AG04449 (cell line): ENCODE results near the gene TCHP.
"Not testable (repeated sequence)": the region's sequence is repeated elsewhere in the genome, so short reads cannot be mapped to it uniquely, and the experiment has no call there.

ENCODE experiments used
- CTCF ChIA-PET: fragments of 350-600 bp; formaldehyde crosslinking; extraction: SDS; loops from one replicate; lab custom pipeline; 2021; ENCODE audit warnings: antibody characterized with exemption; lab: Yijun Ruan, JAX
- POLR2A ChIA-PET: fragments of 400-600, 350-600 bp; formaldehyde crosslinking; extraction: SDS; loops from one replicate; lab custom pipeline; 2020; ENCODE audit warnings: antibody characterized with exemption, inconsistent platforms; lab: Yijun Ruan, JAX
- DNase-seq: peaks from one replicate; pipeline ENCODE4 v3.0.0-alpha.2; 2010; ENCODE audit warnings: low read depth, low spot score
- H3K4me3 ChIP-seq: 2 replicates; pipeline ENCODE4 v1.5.1; 2011; ENCODE audit warnings: low read depth, mild to moderate bottlenecking, control low read depth, low read length
- TF ChIP-seq, protein P1 (sequence below): IDR thresholded peaks from one replicate; pipeline ENCODE4 v1.5.1; 2011; ENCODE audit warnings: mild to moderate bottlenecking, moderate library complexity, low read length, control low read depth, inconsistent platforms; ENCODE audit not compliant: insufficient read depth; ENCODE audit errors: missing control alignments

The TCHP gene

DNA sequence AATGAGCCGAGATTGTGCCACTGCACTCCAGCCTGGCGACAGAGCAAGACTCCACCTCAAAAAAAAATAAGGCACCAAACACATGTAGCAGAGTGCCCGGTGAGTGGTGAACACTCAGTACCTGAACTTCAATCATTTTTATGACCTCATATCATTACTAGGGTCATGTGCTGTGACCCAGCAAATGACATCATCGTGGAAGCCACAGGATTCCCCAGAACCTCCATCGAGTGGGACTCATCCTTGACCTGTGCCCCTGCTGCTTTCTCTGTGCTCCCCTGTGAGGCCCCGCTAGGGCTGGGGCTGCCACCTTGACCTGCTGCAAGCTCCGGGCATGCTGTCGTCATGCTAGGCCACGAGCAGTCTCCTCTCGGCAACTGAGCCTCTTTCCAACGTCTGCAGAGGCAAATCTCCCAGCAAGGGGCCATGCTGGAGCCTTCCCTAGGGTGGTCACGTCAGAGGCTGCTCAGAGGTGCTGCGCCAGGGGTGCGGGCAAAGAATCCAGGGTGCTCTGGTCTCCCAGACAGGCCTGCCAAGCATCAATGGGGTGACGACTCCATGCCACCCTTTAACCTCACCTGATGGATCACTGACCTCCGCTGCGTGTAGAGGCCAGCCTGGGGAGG lies 38.3 kb upstream of the TCHP start:
- POLR2A ChIA-PET = no interaction called here
- TF ChIP-seq, protein P1, sequence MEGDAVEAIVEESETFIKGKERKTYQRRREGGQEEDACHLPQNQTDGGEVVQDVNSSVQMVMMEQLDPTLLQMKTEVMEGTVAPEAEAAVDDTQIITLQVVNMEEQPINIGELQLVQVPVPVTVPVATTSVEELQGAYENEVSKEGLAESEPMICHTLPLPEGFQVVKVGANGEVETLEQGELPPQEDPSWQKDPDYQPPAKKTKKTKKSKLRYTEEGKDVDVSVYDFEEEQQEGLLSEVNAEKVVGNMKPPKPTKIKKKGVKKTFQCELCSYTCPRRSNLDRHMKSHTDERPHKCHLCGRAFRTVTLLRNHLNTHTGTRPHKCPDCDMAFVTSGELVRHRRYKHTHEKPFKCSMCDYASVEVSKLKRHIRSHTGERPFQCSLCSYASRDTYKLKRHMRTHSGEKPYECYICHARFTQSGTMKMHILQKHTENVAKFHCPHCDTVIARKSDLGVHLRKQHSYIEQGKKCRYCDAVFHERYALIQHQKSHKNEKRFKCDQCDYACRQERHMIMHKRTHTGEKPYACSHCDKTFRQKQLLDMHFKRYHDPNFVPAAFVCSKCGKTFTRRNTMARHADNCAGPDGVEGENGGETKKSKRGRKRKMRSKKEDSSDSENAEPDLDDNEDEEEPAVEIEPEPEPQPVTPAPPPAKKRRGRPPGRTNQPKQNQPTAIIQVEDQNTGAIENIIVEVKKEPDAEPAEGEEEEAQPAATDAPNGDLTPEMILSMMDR = no peak
- no peak overlapping the region for H3K4me3 ChIP-seq
- DNase-seq = no peak
- CTCF ChIA-PET = interaction anchor here (0.6 to 7.3 kb wide), 4 partner anchors 7 to 18 kb away, joined by 3 to 76 read pairs (median 32); no protein-coding TSS in a partner anchor

DNA sequence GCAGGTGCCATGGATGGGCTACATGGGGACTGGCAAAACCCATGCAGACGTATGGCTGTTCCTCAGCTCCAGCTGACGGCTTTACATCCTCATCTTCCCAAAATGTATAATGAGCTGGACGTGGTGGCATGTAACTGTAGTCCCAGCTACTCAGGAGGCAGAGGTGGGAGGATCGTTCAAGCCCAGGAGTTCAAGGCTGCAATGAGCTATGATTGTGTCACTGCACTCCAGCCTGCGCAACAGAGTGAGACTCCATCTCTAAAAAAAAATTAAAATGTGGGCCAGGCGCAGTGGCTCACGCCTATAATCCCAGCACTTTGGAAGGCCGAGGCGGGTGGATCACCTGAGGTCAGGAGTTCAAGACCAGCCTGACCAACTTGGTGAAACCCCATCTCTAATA lies 37.6 kb upstream of the TCHP start:
- POLR2A ChIA-PET, DNase-seq, H3K4me3 ChIP-seq: not testable (repeated sequence)
- CTCF ChIA-PET = interaction anchor here (7.3 kb wide), 1 partner anchor 7 kb away, joined by 76 read pairs; no protein-coding TSS in a partner anchor

DNA sequence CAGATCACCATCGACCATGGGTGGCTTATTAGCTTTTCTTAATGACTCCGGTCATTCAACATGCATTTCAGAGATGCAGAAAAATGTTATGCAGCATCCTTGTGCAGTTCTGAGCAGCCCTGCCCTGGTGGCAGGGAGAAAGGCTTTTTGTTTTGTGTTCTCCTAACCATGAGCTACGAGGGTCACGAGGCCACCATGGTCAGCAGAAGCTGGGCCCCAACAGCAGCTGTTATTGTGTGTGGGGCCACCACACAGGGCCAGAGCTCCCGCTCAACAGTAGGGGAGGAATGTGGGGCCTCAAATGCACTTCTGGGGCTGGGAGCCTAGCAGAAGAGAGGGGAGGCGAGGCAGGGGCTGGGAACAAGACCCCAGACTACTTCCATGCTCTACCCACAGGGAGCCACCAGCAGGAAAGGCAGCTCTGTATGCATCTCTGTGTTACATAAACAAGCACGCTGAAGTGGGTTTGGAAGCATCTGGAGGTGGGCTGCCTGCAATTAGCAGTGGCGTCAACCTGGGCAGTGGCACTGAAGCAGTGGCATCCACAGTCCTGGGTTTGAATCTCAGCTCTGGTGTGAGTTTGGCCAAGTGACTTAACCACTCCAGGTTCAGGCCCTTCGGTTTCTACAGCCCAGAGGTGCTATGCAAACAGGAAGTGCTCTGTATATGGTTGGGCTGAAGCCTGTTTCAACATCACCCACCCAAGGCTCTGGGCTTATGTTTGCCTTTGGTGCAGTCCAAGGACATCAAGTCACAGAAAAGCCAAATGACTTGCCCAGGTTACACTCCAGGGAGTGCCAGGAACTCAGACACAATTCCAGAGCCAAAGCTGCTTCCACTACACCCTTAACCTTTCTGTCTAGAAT lies 36.0 kb upstream of the TCHP start:
- TF ChIP-seq, protein P1 = no peak
- CTCF ChIA-PET = interaction anchor here (1.0 to 7.3 kb wide), 7 partner anchors 9 to 63 kb away, joined by 3 to 76 read pairs (median 4); no protein-coding TSS in a partner anchor
- H3K4me3 ChIP-seq = no peak overlapping the region
- POLR2A ChIA-PET = interaction anchor here (1.5 kb wide), 1 partner anchor 24 kb away, joined by 3 read pairs; no protein-coding TSS in a partner anchor
- no peak for DNase-seq

DNA sequence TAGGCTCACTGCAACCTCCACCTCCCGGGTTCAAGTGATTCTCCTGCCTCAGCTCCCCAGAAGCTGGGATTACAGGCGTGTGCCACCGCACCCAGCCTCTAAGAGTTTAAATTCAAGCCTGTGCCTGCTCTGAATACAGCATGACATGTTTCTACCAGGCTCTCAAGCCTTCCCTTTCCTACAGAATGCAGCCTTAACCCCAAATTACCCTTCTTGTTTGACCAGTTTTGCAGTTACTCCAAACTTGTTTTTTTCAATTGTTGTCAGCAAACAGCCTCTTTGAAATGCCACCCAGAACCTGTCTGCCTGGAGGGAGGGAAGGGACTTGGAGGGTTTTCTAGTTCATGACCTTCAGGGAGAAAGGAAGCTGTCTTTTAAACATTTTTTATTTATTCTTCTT lies 35.2 kb upstream of the TCHP start:
- H3K4me3 ChIP-seq = no peak overlapping the region
- ChIA-PET CTCF (interaction anchor here (1.0 to 7.3 kb wide), 5 partner anchors 10 to 62 kb away, joined by 3 to 76 read pairs (median 4); no protein-coding TSS in a partner anchor), POLR2A (no interaction called here)
- TF ChIP-seq, protein P1 = no peak
- DNase-seq = no peak

DNA sequence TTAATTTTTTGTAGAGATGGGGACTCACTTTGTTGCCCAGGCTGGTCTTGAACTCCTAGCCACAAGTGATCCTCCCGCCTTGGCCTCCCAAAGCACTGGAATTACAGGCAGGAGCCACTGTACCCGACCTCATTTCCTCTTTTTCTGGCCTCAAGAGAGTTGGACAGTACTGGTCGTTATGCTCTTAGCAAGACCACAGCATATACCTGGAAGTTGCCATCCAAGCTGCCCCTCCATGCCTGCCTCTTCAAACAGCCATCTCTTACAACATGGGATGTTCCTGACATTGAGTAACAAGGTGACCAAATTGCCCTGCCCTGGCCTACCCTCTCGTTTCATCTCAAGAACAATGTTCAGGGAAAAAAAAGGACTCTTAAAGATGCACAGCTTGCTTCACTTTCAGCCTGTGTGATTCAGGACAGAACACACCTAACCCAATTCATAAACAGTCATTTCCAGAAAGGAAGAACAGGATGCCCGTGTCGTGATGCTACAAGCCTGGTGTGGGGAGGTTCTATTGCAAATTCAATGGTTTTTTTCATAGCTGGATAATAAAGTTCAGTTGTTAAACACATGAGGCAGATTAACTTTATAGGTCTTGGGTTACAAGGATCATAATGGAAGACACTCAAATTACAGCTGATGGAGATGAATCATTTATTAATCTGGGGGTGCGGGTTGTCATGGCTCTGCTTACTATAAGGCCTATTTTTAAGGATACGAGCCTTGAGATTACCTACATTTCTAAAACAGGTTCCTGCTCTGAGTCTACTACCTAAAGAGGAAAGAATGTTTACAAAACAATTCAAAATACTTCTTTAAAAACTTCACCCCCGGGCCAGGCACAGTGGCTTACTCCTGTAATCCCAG lies 31.7 kb upstream of the TCHP start:
- ChIA-PET POLR2A (no interaction called here), CTCF (interaction anchor here (1.1 to 7.3 kb wide), 8 partner anchors 9 to 271 kb away, joined by 3 to 76 read pairs (median 6); no protein-coding TSS in a partner anchor)
- no peak overlapping the region for H3K4me3 ChIP-seq
- TF ChIP-seq, protein P1 = no peak
- DNase-seq = no peak

DNA sequence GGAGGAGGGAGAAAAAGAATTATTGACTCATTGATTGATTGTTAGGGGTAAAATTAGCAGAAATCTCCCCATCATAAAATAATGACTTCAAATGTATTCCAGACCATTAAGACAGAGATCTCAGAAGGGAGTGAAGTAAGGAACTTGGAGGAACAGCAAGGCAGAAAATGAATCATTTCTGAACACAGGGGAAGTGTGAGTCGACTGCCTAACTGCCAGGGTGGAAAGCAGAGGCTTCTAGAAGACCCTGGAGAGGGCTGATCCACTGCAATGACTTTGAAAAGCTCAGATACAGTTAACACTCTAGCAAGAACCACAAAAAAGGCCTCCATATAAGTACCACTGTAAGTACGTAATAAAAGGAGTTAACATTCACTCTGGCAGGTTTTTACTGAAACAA lies 29.4 kb upstream of the TCHP start:
- ChIA-PET CTCF (interaction anchor here (0.7 to 4.8 kb wide), 3 partner anchors 9 to 25 kb away, joined by 3 to 26 read pairs (median 13); no protein-coding TSS in a partner anchor), POLR2A (no interaction called here)
- TF ChIP-seq, protein P1 = no peak
- H3K4me3 ChIP-seq = no peak overlapping the region
- DNase-seq = no peak
